Activated CD4-positive, alpha-beta memory T cell treated with anti-CD3 and anti-CD28 coated beads for 36 hours (primary cell): ENCODE measurements around the gene TNNI2. TPM values are rescaled to one million over a fixed set of nuclear protein-coding genes. Genes with fewer than 3 reads are reported as not detected.
A peak's percentile ranks its signal among the peaks of the same experiment; 100 is the strongest.

Experiments used
- CTCF ChIA-PET: fragments of 350-600 bp; sonication (Branson Sonifier 250); formaldehyde crosslinking; loops from one replicate; lab custom pipeline; 2021; ENCODE audit warnings: antibody characterized with exemption, inconsistent platforms; lab: Charles Lee
- POLR2A ChIA-PET: fragments of 350-600 bp; sonication (Branson Sonifier 250); formaldehyde crosslinking; loops from one replicate; lab custom pipeline; 2021; ENCODE audit warnings: antibody characterized with exemption; lab: Charles Lee
- DNase-seq: peaks from one replicate; pipeline ENCODE4 v3.0.0-alpha.2; 2020
- H3K27ac Mint-ChIP-seq: one replicate; pipeline ENCODE4 v1.8.0; 2021; ENCODE audit warnings: mixed read lengths
- H3K27me3 Mint-ChIP-seq: one replicate; pipeline ENCODE4 v1.8.0; 2021; ENCODE audit warnings: mixed read lengths
- H3K36me3 Mint-ChIP-seq: one replicate; pipeline ENCODE4 v1.8.0; 2021; ENCODE audit warnings: mixed read lengths
- H3K4me1 Mint-ChIP-seq: one replicate; pipeline ENCODE4 v1.8.0; 2021; ENCODE audit warnings: low read depth, mixed read lengths
- H3K4me3 Mint-ChIP-seq: one replicate; pipeline ENCODE4 v1.8.0; 2021; ENCODE audit warnings: mild to moderate bottlenecking, mixed read lengths
- H3K9me3 Mint-ChIP-seq: one replicate; pipeline ENCODE4 v1.8.0; 2021; ENCODE audit warnings: mixed read lengths
- intact Hi-C: fragments of 100-400 bp; cut with micrococcal nuclease; formaldehyde crosslinking; loops from one replicate; pipeline ENCODE4 v1.15.1; 2023
- total RNA-seq, 2 experiments: library from RNA; stranded (reverse); gene quantifications; one replicate each; pipeline ENCODE4 v1.2.3, GENCODE V29; 2021

Gene TNNI2
- total RNA-seq, 2 experiments from 2014 or later, result not detected

DNA sequence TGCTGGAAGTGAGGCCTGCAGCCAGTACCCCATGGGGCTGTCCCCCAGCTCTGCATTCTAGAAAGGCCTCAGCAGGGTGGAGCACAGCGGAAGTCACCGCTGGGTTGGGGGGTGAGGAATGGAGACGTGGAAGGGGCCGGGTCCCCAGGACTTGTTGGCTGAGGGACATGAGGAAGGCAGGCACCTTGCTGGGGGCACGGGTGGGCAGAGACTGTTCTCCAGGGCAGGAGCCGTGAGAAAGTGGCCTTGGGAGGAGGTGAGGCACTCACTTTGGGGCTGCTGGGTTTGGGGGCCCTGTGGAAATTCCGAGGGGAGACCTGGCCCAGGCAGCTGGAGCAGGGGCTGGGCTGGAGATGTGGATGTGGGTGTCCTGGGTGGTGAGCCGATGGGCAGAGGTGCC lies 5.0 kb downstream of the TNNI2 start:
- Mint-ChIP-seq H3K27me3 (no peaks in the 10 kb centered on the region), H3K4me1 (peaks cover 41% of the 10 kb centered on the region), H3K4me3 (no peak overlapping the region), H3K36me3 (no peaks in the 10 kb centered on the region), H3K27ac (no peak overlapping the region), H3K9me3 (no peaks in the 10 kb centered on the region)
- POLR2A ChIA-PET, result no interaction called here
- no peak for DNase-seq
- intact Hi-C loops, result loop anchor here (1.0 to 2.0 kb wide), 2 partner anchors 10 to 45 kb away; partner anchors contain the start of gene LSP1
- CTCF ChIA-PET, result interaction anchor here (1.3 to 1.5 kb wide), 3 partner anchors 11 to 150 kb away, joined by 3 to 4 read pairs (median 3); no protein-coding TSS in a partner anchor

DNA sequence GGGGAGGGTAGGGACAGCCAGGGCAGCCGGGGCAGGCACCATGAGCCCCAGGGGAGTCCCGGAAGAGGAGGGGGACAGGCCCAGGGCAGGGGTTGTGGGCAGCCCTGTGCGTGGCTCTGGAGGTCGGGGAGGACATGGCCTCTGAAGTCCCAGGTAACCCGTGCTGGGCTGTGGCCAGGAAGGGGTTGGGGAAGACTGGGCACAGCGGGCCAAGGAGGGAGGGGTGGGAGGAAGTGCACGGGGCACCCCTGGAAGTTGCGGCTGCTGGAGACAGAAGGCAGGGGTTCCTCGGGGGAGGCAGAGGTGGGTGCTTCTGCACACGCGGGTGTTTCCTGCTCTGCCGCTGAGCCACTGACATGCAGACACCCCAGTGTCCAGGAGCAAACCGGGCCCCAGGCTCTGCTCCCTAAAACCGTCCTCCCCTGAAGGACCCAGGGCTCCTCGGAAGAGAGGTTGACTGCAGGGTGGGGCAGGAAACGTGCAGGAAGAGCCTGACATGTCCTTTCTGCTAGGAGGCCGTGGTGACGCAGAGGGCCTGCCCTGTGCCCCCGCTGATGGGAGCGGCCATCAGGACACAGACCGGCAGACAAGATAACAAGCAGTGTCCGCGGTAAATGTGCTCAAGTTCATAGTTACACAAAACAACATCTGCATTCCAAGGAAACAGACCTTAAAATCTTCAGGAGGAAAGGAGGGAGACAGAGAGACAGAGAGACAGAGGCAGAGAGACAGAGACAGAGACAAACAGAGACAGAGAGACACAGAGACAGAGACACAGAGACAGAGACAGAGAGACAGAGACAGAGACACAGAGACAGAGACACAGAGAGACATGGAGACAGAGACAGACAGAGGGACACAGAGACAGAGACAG lies 5.7 kb downstream of the TNNI2 start:
- CTCF ChIA-PET, result interaction anchor here (1.5 kb wide), 1 partner anchor 150 kb away, joined by 4 read pairs; no protein-coding TSS in a partner anchor
- intact Hi-C loops, result loop anchor here (1.0 to 2.0 kb wide), 2 partner anchors 9 to 44 kb away; partner anchors contain the start of gene LSP1
- no peaks in the 10 kb centered on the region for H3K27me3 Mint-ChIP-seq
- peak; percentile 77 for DNase-seq
- H3K27ac Mint-ChIP-seq, result peak overlapping the region; percentile 77
- H3K4me1 Mint-ChIP-seq, result peaks cover 47% of the 10 kb centered on the region
- no peaks in the 10 kb centered on the region for H3K36me3 Mint-ChIP-seq
- POLR2A ChIA-PET, result no interaction called here
- H3K9me3 Mint-ChIP-seq, result no peaks in the 10 kb centered on the region
- H3K4me3 Mint-ChIP-seq, result peak overlapping the region; percentile 67

DNA sequence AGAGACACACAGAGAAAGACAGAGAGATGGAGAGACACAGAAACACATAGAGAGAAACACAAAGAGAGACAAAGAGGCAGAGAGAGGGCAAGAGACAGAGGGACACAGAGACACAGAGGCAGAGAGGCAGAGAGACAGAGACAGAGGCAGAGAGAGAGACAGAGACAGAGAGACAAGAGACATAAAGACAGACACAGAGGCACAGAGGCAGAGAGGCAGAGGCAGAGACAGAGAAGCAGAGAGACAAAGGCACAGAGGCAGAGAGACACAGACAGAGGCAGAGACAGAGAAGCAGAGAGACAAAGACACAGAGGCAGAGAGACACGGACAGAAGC lies 6.3 kb downstream of the TNNI2 start:
- no peak for DNase-seq
- intact Hi-C loops, result loop anchor here (2.0 kb wide), 1 partner anchor 44 kb away; no protein-coding TSS in a partner anchor
- no peaks in the 10 kb centered on the region for H3K27me3 Mint-ChIP-seq
- CTCF ChIA-PET, result interaction anchor here (3.4 kb wide), 1 partner anchor 37 kb away, joined by 12 read pairs; no protein-coding TSS in a partner anchor
- no peaks in the 10 kb centered on the region for H3K9me3 Mint-ChIP-seq
- H3K4me1 Mint-ChIP-seq, result peaks cover 49% of the 10 kb centered on the region
- peak overlapping the region; percentile 67 for H3K4me3 Mint-ChIP-seq
- no peaks in the 10 kb centered on the region for H3K36me3 Mint-ChIP-seq
- POLR2A ChIA-PET, result interaction anchor here (1.3 kb wide), 1 partner anchor 10 kb away, joined by 6 read pairs; no protein-coding TSS in a partner anchor
- H3K27ac Mint-ChIP-seq, result peak overlapping the region; percentile 77

DNA sequence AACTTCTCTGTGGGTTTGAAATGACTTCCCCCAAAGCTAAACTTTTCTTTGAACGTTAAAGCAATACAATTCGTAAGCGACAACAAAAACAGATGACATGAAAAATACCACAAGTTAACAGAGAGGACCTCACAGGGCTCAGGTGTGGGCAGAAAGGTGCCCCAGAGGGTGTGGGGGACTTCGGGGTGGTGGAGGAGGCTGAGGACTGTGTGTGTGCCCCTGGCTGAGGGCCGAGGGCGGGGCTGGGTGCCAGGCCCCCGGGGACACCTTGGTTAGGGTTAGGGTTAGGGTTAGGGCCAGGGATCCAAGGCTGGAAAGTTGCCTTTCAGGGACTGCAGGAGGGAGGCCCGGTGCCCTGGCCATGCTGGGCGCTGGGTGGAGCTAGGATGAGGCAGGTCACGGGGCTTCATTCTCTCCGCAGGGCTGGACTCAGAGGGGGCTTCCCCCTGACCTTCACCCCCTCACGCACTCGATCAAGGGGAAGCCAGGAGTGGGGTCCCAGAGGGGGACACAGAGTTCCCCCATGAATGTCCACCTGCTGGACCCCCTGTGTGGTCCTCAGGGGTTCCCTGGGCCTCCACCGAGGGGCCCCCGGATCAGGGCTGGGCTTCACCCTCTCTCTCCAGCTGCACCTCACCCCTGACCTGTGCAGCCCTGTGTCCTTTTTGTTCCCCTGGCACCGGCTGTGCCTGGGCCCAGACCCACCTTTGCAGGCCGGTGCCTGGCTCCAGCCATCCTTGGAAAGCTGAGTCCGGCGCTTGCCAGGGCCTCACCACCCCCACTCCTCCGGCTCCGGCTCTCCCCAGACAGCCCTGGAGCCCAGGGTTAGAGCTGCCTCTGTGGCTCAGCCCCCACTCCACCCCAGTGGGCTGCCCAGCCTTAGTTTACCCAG lies 7.0 kb downstream of the TNNI2 start:
- no peak overlapping the region for H3K4me3 Mint-ChIP-seq
- H3K9me3 Mint-ChIP-seq, result no peaks in the 10 kb centered on the region
- H3K36me3 Mint-ChIP-seq, result no peaks in the 10 kb centered on the region
- H3K4me1 Mint-ChIP-seq, result peaks cover 55% of the 10 kb centered on the region
- ChIA-PET CTCF (interaction anchor here (1.3 to 3.4 kb wide), 4 partner anchors 37 to 306 kb away, joined by 4 to 12 read pairs (median 8); no protein-coding TSS in a partner anchor), POLR2A (interaction anchor here (1.3 kb wide), 1 partner anchor 9 kb away, joined by 6 read pairs; no protein-coding TSS in a partner anchor)
- H3K27ac Mint-ChIP-seq, result peak overlapping the region; percentile 77
- intact Hi-C loops, result loop anchor here (2.0 kb wide), 1 partner anchor 43 kb away; no protein-coding TSS in a partner anchor
- DNase-seq, result peak; percentile 30
- no peaks in the 10 kb centered on the region for H3K27me3 Mint-ChIP-seq

DNA sequence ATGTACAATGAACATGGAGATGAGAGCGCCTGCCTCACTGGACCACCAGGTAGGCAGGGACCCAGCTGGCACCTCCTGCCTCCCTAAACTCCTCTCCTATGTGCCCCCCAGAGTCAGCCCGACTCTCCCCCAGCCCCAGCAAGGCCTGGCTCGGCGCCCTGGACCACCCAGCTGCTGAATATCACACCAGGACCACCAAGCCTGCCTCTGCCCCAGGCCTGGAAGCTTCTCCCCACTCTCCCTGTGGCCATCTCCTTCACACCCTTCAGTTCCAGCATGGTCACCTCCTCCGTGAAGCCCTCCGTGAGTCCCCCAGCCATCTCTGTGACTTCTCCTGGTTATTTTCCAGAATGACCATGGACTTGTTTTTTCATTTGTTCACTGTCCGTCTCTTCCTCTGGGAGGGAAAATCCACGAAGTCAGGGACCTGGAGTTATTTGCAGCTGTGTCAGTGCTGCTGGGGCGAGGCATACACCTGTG lies 7.7 kb downstream of the TNNI2 start:
- intact Hi-C loops, result no loop called here
- Mint-ChIP-seq H3K4me3 (no peak overlapping the region), H3K36me3 (no peaks in the 10 kb centered on the region), H3K9me3 (no peaks in the 10 kb centered on the region), H3K4me1 (peaks cover 62% of the 10 kb centered on the region), H3K27ac (peak overlapping the region; percentile 44), H3K27me3 (no peaks in the 10 kb centered on the region)
- ChIA-PET CTCF (interaction anchor here (1.3 to 3.4 kb wide), 5 partner anchors 36 to 305 kb away, joined by 4 to 12 read pairs (median 8); no protein-coding TSS in a partner anchor), POLR2A (no interaction called here)
- DNase-seq, result no peak

DNA sequence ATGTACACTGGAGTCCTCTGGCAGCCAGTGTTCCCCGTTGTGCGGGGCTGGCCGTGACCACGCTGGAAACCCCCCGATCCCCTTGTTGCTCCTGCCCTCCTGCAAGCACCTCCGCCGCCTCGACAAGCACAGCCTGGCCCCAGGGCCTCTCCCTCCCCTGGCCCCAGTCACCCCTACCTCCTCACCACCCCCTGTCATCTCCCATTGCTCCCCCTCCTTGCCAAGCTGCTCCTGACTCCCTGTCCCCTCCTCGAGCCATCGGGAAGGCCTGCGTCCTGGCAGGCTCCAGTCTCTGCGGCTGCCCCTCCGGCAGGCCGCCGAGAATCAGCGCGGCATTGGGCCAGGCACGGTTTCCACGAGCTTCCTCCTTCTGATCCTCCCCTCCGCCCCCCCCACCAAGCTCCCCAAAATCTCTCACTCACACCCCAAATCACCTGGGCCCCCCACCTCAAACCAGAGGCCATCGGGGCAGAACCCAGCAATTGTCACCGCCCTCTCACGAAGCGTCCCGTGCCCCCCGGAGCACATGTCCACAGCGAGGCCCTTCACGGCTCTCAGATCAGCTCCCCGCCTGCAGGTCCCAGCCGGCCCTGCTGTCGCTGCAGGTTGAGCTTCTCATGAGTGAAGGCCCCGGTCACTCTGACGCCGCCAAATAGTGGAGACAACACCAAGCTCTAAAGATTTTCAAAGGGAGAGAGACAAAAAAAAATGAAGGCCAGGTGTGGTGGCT lies 8.4 kb downstream of the TNNI2 start:
- H3K9me3 Mint-ChIP-seq, result no peaks in the 10 kb centered on the region
- H3K27ac Mint-ChIP-seq, result peak overlapping the region; percentile 44
- no peaks in the 10 kb centered on the region for H3K36me3 Mint-ChIP-seq
- POLR2A ChIA-PET, result no interaction called here
- CTCF ChIA-PET, result interaction anchor here (1.5 to 3.4 kb wide), 5 partner anchors 14 to 305 kb away, joined by 5 to 12 read pairs (median 8); no protein-coding TSS in a partner anchor
- no peak for DNase-seq
- intact Hi-C loops, result no loop called here
- H3K4me1 Mint-ChIP-seq, result peaks cover 69% of the 10 kb centered on the region
- no peak overlapping the region for H3K4me3 Mint-ChIP-seq
- no peaks in the 10 kb centered on the region for H3K27me3 Mint-ChIP-seq

DNA sequence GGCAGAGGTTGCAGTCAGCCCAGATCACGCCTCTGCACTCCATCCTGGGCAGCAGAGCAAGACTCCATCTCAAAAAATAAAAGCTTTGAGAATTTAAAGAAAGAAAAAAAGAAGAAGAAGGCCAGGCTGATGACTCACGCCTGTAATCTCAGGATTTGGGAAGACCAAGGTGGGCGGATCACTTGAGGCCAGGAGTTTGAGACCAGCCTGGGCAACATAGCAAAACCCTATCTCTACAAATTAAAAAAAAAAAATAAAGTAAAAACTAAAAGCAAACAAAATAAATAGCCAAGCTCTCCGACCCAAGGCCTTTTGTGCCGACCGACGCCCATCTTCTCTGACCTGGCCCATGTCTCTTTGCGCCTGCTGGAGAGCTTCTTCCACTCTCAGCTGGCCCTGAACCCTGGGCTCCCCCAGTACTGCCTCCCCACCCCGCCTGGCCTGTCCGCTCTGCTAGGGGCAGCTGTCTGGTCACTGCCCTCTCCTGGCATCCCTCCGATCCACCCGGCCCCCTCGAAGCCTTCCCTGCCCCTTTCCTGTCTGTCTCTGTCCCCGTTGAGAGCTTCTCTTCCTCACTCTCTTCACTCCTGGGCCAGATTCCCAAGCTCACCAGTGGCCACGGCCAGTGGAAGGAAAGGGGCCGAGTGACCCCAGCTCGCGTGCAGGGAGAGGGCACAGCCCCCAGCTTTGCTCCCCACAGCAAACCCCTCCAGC lies 9.3 kb downstream of the TNNI2 start:
- intact Hi-C loops, result no loop called here
- ChIA-PET POLR2A (no interaction called here), CTCF (interaction anchor here (0.6 to 3.4 kb wide), 4 partner anchors 15 to 152 kb away, joined by 3 to 12 read pairs (median 8); no protein-coding TSS in a partner anchor)
- H3K27me3 Mint-ChIP-seq, result no peaks in the 10 kb centered on the region
- no peak overlapping the region for H3K4me3 Mint-ChIP-seq
- H3K36me3 Mint-ChIP-seq, result peaks cover 2% of the 10 kb centered on the region
- no peaks in the 10 kb centered on the region for H3K9me3 Mint-ChIP-seq
- peaks cover 78% of the 10 kb centered on the region for H3K4me1 Mint-ChIP-seq
- H3K27ac Mint-ChIP-seq, result peak overlapping the region; percentile 31
- DNase-seq, result no peak

DNA sequence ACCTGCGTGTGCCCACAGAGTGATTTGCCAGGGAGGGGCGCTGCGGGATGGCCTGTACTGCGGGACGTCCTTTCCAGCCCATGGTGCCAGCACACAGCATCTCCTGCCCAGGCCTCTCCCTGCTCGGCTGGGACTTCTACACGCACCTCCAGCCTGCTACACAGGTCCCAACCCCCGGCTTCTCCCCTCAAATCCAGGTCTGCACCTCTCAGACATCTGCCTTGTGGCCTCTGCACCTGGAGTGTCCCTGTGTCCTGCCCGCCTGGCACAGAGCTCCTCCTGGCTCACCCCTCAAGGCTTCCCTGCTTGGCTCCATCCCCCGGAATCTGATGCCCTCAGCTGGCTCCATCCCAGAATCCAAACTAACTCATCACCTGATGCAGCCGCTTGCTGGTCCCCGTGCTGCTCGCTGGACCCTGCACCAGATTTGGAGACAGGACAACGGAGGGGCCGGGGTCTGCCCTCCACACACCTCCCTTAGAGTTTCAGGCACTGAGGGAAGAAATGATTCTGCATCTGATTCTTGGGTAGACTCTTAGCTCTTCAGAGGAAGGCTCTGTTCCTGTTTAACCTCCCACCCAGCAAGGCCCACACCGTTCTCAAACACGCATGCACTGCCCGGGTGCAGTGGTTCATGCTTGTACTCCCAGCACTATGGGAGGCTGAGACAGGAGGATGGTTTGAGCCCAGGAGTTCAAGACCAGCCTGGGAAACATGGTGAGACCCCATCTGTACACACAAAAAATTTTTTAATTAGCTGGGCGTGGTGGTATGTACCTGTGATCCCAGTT lies 10.1 kb downstream of the TNNI2 start:
- peaks cover 2% of the 10 kb centered on the region for H3K36me3 Mint-ChIP-seq
- H3K9me3 Mint-ChIP-seq, result no peaks in the 10 kb centered on the region
- CTCF ChIA-PET, result interaction anchor here (0.6 to 6.1 kb wide), 5 partner anchors 16 to 155 kb away, joined by 3 to 32 read pairs (median 11); partner anchors contain the start of gene SYT8
- POLR2A ChIA-PET, result no interaction called here
- no peak for DNase-seq
- no peaks in the 10 kb centered on the region for H3K27me3 Mint-ChIP-seq
- peak overlapping the region; percentile 50 for H3K27ac Mint-ChIP-seq
- intact Hi-C loops, result no loop called here
- peaks cover 73% of the 10 kb centered on the region for H3K4me1 Mint-ChIP-seq
- H3K4me3 Mint-ChIP-seq, result no peak overlapping the region

DNA sequence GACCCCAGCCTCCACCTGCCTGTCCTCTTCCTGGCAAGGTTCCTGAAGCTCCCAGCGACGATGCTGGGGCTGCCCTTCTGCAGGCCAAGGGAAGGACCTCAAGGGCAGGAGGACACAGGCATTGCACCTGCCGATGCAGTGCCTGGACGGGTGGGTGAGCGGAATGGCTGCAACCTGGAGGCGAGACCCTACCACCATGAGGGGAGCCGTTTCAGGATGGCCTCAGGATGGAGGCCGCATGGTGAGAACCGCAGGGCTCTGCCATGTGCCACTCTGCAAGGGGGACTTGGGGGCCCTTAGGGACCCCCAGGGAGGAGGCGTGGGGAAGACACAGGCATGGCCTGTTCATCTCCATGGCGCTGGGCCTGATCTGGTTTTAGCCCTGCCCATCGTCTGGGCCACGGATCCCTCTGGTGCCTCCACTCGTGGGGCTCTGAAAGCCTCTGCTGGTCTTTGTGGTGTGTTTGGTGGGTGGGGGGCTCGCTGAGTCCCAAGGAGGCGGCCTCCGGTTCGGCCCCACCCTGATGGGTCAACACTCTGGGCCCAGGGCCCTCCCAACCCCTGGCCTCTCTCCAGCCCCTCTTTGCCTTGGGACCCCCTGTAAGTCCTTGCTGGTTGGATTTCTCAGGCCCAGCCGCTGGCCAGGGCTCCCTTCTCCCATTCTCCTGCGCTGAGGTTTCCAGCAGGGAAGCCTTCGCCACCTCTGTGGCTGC lies 12.8 kb downstream of the TNNI2 start:
- intact Hi-C loops, result loop anchor here (2.0 to 5.0 kb wide), 3 partner anchors 89 to 416 kb away; partner anchors contain the start of gene CTSD
- H3K4me3 Mint-ChIP-seq, result peak overlapping the region; percentile 92
- DNase-seq, result no peak
- no peaks in the 10 kb centered on the region for H3K9me3 Mint-ChIP-seq
- ChIA-PET POLR2A (interaction anchor here (0.9 to 1.3 kb wide), 3 partner anchors 10 to 225 kb away, joined by 3 to 4 read pairs (median 3); no protein-coding TSS in a partner anchor), CTCF (interaction anchor here (0.7 to 6.1 kb wide), 11 partner anchors 18 to 300 kb away, joined by 3 to 32 read pairs (median 11); partner anchors contain the start of gene SYT8)
- peaks cover 5% of the 10 kb centered on the region for H3K36me3 Mint-ChIP-seq
- peaks cover 69% of the 10 kb centered on the region for H3K4me1 Mint-ChIP-seq
- H3K27me3 Mint-ChIP-seq, result no peaks in the 10 kb centered on the region
- peak overlapping the region; percentile 97 for H3K27ac Mint-ChIP-seq
